ENCODE measurements around the gene KIAA0319L. TPM values are rescaled to one million over a fixed set of nuclear protein-coding genes. Genes with fewer than 3 reads are reported as not detected.

Gene KIAA0319L
- total RNA-seq, 1 experiment from 2014 or later = 72.0 TPM

GRCh38 chr1:35595684-35596083 is 38.5 kb upstream of the KIAA0319L start:
- no peak overlapping the region for H3K27ac ChIP-seq
- H3K27me3 ChIP-seq (ENCODE audit: insufficient read depth, low read depth) = no peaks in the 10 kb centered on the region
- peaks cover 3% of the 10 kb centered on the region; the same call in 1 of the 2 replicates for H4K20me1 ChIP-seq (ENCODE audit: insufficient read depth)
- BruUV-seq (replicated peaks) = no TSS peak
- no peaks in the 10 kb centered on the region for H3K9me3 ChIP-seq (ENCODE audit: insufficient read depth, low read depth)
- H3K4me3 ChIP-seq = no peak overlapping the region
- no peak overlapping the region for H3K4me2 ChIP-seq
- no peaks in the 10 kb centered on the region for H3K4me1 ChIP-seq (replicated peaks; ENCODE audit: insufficient read depth)
- H3K36me3 ChIP-seq (ENCODE audit: low read depth) = 0 out of 2 replicates have a peak, but pooled peaks cover 5% of the 10 kb centered on the region
- no peaks in the 10 kb centered on the region for H3K9me2 ChIP-seq (ENCODE audit: insufficient read depth)
- POLR2A ChIA-PET (ENCODE audit: unreplicated experiment) = no interaction called here
- CTCF ChIA-PET = no interaction called here
- DNase-seq = no peak
- H3F3A ChIP-seq (ENCODE audit: insufficient read depth, low read depth) = no peaks in the 10 kb centered on the region
- no peaks in the 10 kb centered on the region for H3K79me2 ChIP-seq (ENCODE audit: low read depth)
- intact Hi-C loops (cut with micrococcal nuclease; ENCODE audit: unreplicated experiment) = no loop called here
- no peak for TF ChIP-seq EZH2 (IDR thresholded peaks at IDR 0.05; ENCODE audit: low read depth)
- no peak for TF ChIP-seq CTCF (conservative IDR thresholded peaks at IDR 0.05)
- H2AFZ ChIP-seq = no peak overlapping the region

GRCh38 chr1:35594005-35594760 is 37.0 kb upstream of the KIAA0319L start:
- BruUV-seq (replicated peaks) = TSS peak; percentile 5
- Histone ChIP-seq H3K27ac (no peak overlapping the region), H3K9me2 (ENCODE audit: insufficient read depth) (no peaks in the 10 kb centered on the region), H3K4me2 (no peak overlapping the region), H3K36me3 (ENCODE audit: low read depth) (no peaks in the 10 kb centered on the region), H3K9me3 (ENCODE audit: insufficient read depth, low read depth) (no peaks in the 10 kb centered on the region), H2AFZ (no peak overlapping the region), H4K20me1 (ENCODE audit: insufficient read depth) (peaks cover 3% of the 10 kb centered on the region; the same call in 1 of the 2 replicates), H3F3A (ENCODE audit: insufficient read depth, low read depth) (no peaks in the 10 kb centered on the region), H3K79me2 (ENCODE audit: low read depth) (no peaks in the 10 kb centered on the region), H3K27me3 (ENCODE audit: insufficient read depth, low read depth) (no peaks in the 10 kb centered on the region), H3K4me1 (replicated peaks; ENCODE audit: insufficient read depth) (no peaks in the 10 kb centered on the region), H3K4me3 (no peak overlapping the region)
- DNase-seq = no peak
- ChIA-PET CTCF (interaction anchor here (0.6 kb wide), 1 partner anchor 121 kb away, joined by 3 read pairs; no protein-coding TSS in a partner anchor), POLR2A (ENCODE audit: unreplicated experiment) (no interaction called here)
- intact Hi-C loops (cut with micrococcal nuclease; ENCODE audit: unreplicated experiment) = no loop called here
- TF ChIP-seq EZH2 (IDR thresholded peaks at IDR 0.05; ENCODE audit: low read depth) = no peak
- no peak for TF ChIP-seq CTCF (conservative IDR thresholded peaks at IDR 0.05)

- Histone ChIP-seq H4K20me1 (ENCODE audit: insufficient read depth) (no peaks in the 10 kb centered on the region), H3K4me2 (no peak overlapping the region), H3K36me3 (ENCODE audit: low read depth) (no peaks in the 10 kb centered on the region), H3K4me1 (replicated peaks; ENCODE audit: insufficient read depth) (no peaks in the 10 kb centered on the region), H3K27ac (no peak overlapping the region), H3F3A (ENCODE audit: insufficient read depth, low read depth) (no peaks in the 10 kb centered on the region), H3K9me2 (ENCODE audit: insufficient read depth) (no peaks in the 10 kb centered on the region), H3K79me2 (ENCODE audit: low read depth) (no peaks in the 10 kb centered on the region), H2AFZ (no peak overlapping the region), H3K9me3 (ENCODE audit: insufficient read depth, low read depth) (no peaks in the 10 kb centered on the region), H3K27me3 (ENCODE audit: insufficient read depth, low read depth) (no peaks in the 10 kb centered on the region), H3K4me3 (no peak overlapping the region)
- ChIA-PET POLR2A (ENCODE audit: unreplicated experiment) (interaction anchor here (0.7 kb wide), 1 partner anchor 26 kb away, joined by 7 read pairs; no protein-coding TSS in a partner anchor), CTCF (interaction anchor here (0.6 kb wide), 1 partner anchor 24 kb away, joined by 3 read pairs; no protein-coding TSS in a partner anchor)
- DNase-seq = peak in 1 of 2 experiments; percentile 22
- no TSS peak for BruUV-seq (replicated peaks)
- TF ChIP-seq EZH2 (IDR thresholded peaks at IDR 0.05; ENCODE audit: low read depth) (no peak), CTCF (conservative IDR thresholded peaks at IDR 0.05) (no peak)
- intact Hi-C loops (cut with micrococcal nuclease; ENCODE audit: unreplicated experiment) = no loop called here
These were observed 36.0 kb upstream of the KIAA0319L start for GRCh38 chr1:35592991-35593769.
